GM23338 (cell line): ENCODE measurements around the gene PTPN9. TPM values are rescaled to one million over a fixed set of nuclear protein-coding genes. Genes with fewer than 3 reads are reported as not detected.

Experiments used
- ATAC-seq: fragments of 200-7000 bp; cut with Tn5 transposase; 3 replicates; pipeline ENCODE4 v1.9.1; 2020
- DNase-seq: peaks from one replicate; pipeline ENCODE4 v3.0.0-alpha.2; 2015; ENCODE audit warnings: low spot score
- H2AFZ ChIP-seq: fragments of 200-600 bp; sonication (generic); 2 replicates; pipeline ENCODE4 v1.8.0; 2016; ENCODE audit warnings: antibody characterized with exemption, mild to moderate bottlenecking, moderate library complexity
- H3F3A ChIP-seq: fragments of 200-600 bp; sonication (generic); replicated peaks from 2 replicates; pipeline ENCODE4 v1.8.0; 2017; ENCODE audit warnings: antibody characterized with exemption, mixed run types, low read depth
- H3K27ac ChIP-seq: fragments of 200-600 bp; sonication (generic); 2 replicates; pipeline ENCODE4 v1.6.1; 2016; ENCODE audit warnings: low read depth
- H3K27me3 ChIP-seq: fragments of 200-600 bp; sonication (generic); 2 replicates; pipeline ENCODE4 v1.8.0; 2016; ENCODE audit warnings: mild to moderate bottlenecking, mixed run types, moderate library complexity; ENCODE audit not compliant: insufficient read depth
- H3K36me3 ChIP-seq: fragments of 200-600 bp; sonication (generic); 2 replicates; pipeline ENCODE4 v1.8.0; 2016; ENCODE audit warnings: mild to moderate bottlenecking; ENCODE audit not compliant: insufficient read depth
- H3K4me1 ChIP-seq: fragments of 200-600 bp; sonication (generic); 2 replicates; pipeline ENCODE4 v1.8.0; 2016; ENCODE audit warnings: mild to moderate bottlenecking, moderate library complexity; ENCODE audit not compliant: insufficient read depth
- H3K4me2 ChIP-seq: fragments of 200-600 bp; sonication (generic); 2 replicates; pipeline ENCODE4 v1.7.1; 2017; ENCODE audit warnings: mixed run types
- H3K4me3 ChIP-seq: fragments of 200-600 bp; sonication (generic); 2 replicates; pipeline ENCODE4 v1.6.1; 2016; ENCODE audit warnings: mixed run types
- H3K79me2 ChIP-seq: fragments of 200-600 bp; sonication (generic); replicated peaks from 2 replicates; pipeline ENCODE4 v1.8.0; 2017; ENCODE audit warnings: mild to moderate bottlenecking; ENCODE audit not compliant: insufficient read depth
- H3K9me2 ChIP-seq: fragments of 200-600 bp; sonication (generic); 2 replicates; pipeline ENCODE4 v1.8.0; 2017; ENCODE audit not compliant: insufficient read depth
- H4K20me1 ChIP-seq: fragments of 200-600 bp; sonication (generic); replicated peaks from 2 replicates; pipeline ENCODE4 v1.8.0; 2017; ENCODE audit warnings: mild to moderate bottlenecking; ENCODE audit not compliant: insufficient read depth
- H3K27ac Mint-ChIP-seq: 2 replicates; pipeline ENCODE4 v1.8.0; 2020; ENCODE audit warnings: inconsistent platforms, mild to moderate bottlenecking, moderate library complexity, mixed read lengths
- H3K27me3 Mint-ChIP-seq: 3 replicates; pipeline ENCODE4 v1.8.0; 2022; ENCODE audit warnings: low read depth, mild to moderate bottlenecking, moderate library complexity, mixed read lengths, inconsistent platforms; ENCODE audit not compliant: insufficient read depth, poor library complexity
- H3K36me3 Mint-ChIP-seq: 3 replicates; pipeline ENCODE4 v1.8.0; 2021; ENCODE audit warnings: low read depth, mild to moderate bottlenecking, inconsistent platforms, moderate library complexity, mixed read lengths
- H3K4me1 Mint-ChIP-seq: 3 replicates; pipeline ENCODE4 v1.8.0; 2020; ENCODE audit warnings: mild to moderate bottlenecking, inconsistent platforms, mixed read lengths
- H3K4me3 Mint-ChIP-seq: 3 replicates; pipeline ENCODE4 v1.8.0; 2021; ENCODE audit warnings: moderate library complexity, mild to moderate bottlenecking, inconsistent platforms, mixed read lengths
- H3K9me3 Mint-ChIP-seq: 3 replicates; pipeline ENCODE4 v1.8.0; 2020; ENCODE audit warnings: moderate library complexity, mild to moderate bottlenecking, inconsistent platforms, mixed read lengths
- CREB1 ChIP-seq: fragments of 250-450 bp; sonication (Bioruptor Pico); IDR thresholded peaks from 2 replicates; pipeline ENCODE4 v1.5.0; 2020; ENCODE audit warnings: low read depth, mild to moderate bottlenecking, moderate library complexity
- JUNB ChIP-seq: IDR thresholded peaks from one replicate; pipeline ENCODE4 v1.6.1; 2016; ENCODE audit warnings: antibody characterized with exemption; ENCODE audit not compliant: unreplicated experiment
- NANOG ChIP-seq: IDR thresholded peaks from 2 replicates; pipeline ENCODE4 v1.6.1; 2016; ENCODE audit warnings: antibody characterized with exemption, borderline replicate concordance
- POLR2AphosphoS5 ChIP-seq: IDR thresholded peaks from 2 replicates; pipeline ENCODE4 v1.6.1; 2016; ENCODE audit warnings: antibody characterized with exemption, low read depth
- STAT1 ChIP-seq: IDR thresholded peaks from one replicate; pipeline ENCODE4 v1.6.1; 2016; ENCODE audit warnings: antibody characterized with exemption; ENCODE audit not compliant: unreplicated experiment
- ZNF114 ChIP-seq: fragments of 250-450 bp; sonication (Bioruptor Pico); IDR thresholded peaks from 2 replicates; pipeline ENCODE4 v1.5.0; 2020; ENCODE audit warnings: mild to moderate bottlenecking, moderate library complexity
- polyA plus RNA-seq: library from polyadenylated mRNA; unstranded; fragments of >200 nt; fragmentation: Nextera tagmentation; extraction: Ambion mirVana; gene quantifications from 2 replicates; pipeline ENCODE4 v1.2.1, GENCODE V29; 2016
- total RNA-seq: library from RNA; depleted of rRNA; stranded (reverse); fragments of >200 nt; shearing (Covaris generic); gene quantifications from 2 replicates; pipeline ENCODE4 v1.2.3, GENCODE V29; 2014
- TF ChIP-seq, protein P1 (sequence below), 2 experiments: fragments of 200-600 bp in 1 of 2; sonication (generic) in 1 of 2; conservative IDR thresholded peaks; 2 replicates each; pipeline versions ENCODE4 v1.5.1 to v1.6.1; 2016 to 2017; ENCODE audit warnings: antibody characterized with exemption in 2 of 2, low read depth in 2 of 2, mild to moderate bottlenecking in 2 of 2, moderate library complexity in 1 of 2
- TF ChIP-seq, protein P2 (sequence below): IDR thresholded peaks from one replicate; pipeline ENCODE4 v1.6.1; 2018; ENCODE audit warnings: antibody characterized with exemption; ENCODE audit not compliant: unreplicated experiment
- TF ChIP-seq, protein P3 (sequence below): IDR thresholded peaks from 2 replicates; pipeline ENCODE4 v1.6.1; 2016; ENCODE audit warnings: antibody characterized with exemption

PTPN9 gene
- total and polyA plus RNA-seq, 2 experiments from 2014 or later, result 12.1 to 32.7 TPM

GRCh38 chr15:75570126-75570845, 8.8 kb downstream of the PTPN9 start:
- Mint-ChIP-seq H3K27me3 (peaks cover 7% of the 10 kb centered on the region), H3K36me3 (peaks cover 20% of the 10 kb centered on the region; the same call in 2 of the 3 replicates), H3K27ac (no peak overlapping the region; the same call in 1 of the 2 replicates), H3K4me1 (peaks cover 25% of the 10 kb centered on the region), H3K4me3 (no peak overlapping the region), H3K9me3 (no peaks in the 10 kb centered on the region)
- peaks cover 32% of the 10 kb centered on the region for H3K4me1 ChIP-seq
- H3K27me3 ChIP-seq, result no peaks in the 10 kb centered on the region
- H3K36me3 ChIP-seq, result no peaks in the 10 kb centered on the region
- peaks cover 98% of the 10 kb centered on the region for H3K79me2 ChIP-seq
- H3K4me3 ChIP-seq, result no peak overlapping the region
- H3K9me2 ChIP-seq, result no peaks in the 10 kb centered on the region
- H3K27ac ChIP-seq, result peak overlapping the region; percentile 46; the same call in 1 of the 2 replicates
- no peak overlapping the region for H3K4me2 ChIP-seq
- H3F3A ChIP-seq, result peaks cover 13% of the 10 kb centered on the region
- H4K20me1 ChIP-seq, result peaks cover 28% of the 10 kb centered on the region
- no peak for DNase-seq
- ATAC-seq, result no peak
- H2AFZ ChIP-seq, result no peak overlapping the region
- TF ChIP-seq POLR2AphosphoS5 (no peak), CREB1 (no peak), JUNB (no peak), STAT1 (no peak)
- TF ChIP-seq, protein P1, sequence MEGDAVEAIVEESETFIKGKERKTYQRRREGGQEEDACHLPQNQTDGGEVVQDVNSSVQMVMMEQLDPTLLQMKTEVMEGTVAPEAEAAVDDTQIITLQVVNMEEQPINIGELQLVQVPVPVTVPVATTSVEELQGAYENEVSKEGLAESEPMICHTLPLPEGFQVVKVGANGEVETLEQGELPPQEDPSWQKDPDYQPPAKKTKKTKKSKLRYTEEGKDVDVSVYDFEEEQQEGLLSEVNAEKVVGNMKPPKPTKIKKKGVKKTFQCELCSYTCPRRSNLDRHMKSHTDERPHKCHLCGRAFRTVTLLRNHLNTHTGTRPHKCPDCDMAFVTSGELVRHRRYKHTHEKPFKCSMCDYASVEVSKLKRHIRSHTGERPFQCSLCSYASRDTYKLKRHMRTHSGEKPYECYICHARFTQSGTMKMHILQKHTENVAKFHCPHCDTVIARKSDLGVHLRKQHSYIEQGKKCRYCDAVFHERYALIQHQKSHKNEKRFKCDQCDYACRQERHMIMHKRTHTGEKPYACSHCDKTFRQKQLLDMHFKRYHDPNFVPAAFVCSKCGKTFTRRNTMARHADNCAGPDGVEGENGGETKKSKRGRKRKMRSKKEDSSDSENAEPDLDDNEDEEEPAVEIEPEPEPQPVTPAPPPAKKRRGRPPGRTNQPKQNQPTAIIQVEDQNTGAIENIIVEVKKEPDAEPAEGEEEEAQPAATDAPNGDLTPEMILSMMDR (conservative IDR thresholded peaks at IDR 0.05; ENCODE audit: low read depth in 2 of 2), result no peak

DNA sequence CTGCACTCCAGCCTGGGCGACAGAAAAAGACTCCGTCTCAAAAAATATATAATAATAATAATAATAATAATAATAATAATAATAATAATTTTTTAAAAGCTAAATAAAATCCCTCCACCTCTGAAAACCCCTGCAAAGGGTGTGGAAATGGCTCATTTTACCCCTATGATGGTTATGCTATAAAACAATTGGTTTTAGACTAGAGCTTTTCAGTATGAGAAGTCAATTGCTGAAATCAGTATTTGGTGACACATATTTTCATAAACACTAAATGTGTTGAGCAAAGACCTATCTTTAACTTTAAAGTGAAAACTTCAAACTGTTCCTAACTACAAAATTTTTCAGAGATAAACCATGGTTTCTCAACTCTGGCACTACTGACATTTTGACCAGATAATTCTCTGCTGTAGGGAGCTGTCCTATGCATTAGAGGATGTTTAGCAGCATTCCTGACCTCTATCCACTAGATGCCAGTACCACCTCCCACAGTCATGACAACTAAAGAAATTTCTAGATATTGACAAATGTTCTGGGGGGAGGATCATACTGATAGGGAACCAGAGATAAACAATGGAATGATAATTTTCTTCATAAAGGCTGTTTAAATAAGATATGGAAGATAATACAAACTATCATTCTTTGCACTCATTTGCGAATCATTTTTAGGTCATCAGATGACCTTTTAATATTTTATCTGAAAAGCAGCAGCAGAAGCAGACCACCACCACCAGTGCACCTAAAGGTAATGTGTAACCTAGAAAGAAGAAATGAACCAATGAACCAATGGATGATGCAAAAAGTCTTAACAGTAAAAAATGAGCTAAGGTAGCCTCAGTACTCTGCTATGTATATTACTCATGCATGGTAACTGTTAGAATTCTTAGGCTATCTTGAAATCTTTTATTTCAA, 13.8 kb downstream of the PTPN9 start:
- Histone ChIP-seq H3K4me2 (no peak overlapping the region), H3K79me2 (peaks cover 100% of the 10 kb centered on the region), H3K4me3 (no peak overlapping the region), H3K4me1 (no peaks in the 10 kb centered on the region), H3K27ac (no peak overlapping the region), H3F3A (peaks cover 2% of the 10 kb centered on the region; the same call in 1 of the 2 replicates), H2AFZ (no peak overlapping the region), H3K9me2 (no peaks in the 10 kb centered on the region), H3K36me3 (peaks cover 1% of the 10 kb centered on the region; the same call in 1 of the 2 replicates), H4K20me1 (peaks cover 27% of the 10 kb centered on the region), H3K27me3 (no peaks in the 10 kb centered on the region)
- Mint-ChIP-seq H3K4me3 (no peak overlapping the region; the same call in 2 of the 3 replicates), H3K27me3 (no peaks in the 10 kb centered on the region), H3K9me3 (peaks cover 2% of the 10 kb centered on the region; the same call in 1 of the 3 replicates), H3K36me3 (peaks cover 21% of the 10 kb centered on the region), H3K4me1 (peaks cover 8% of the 10 kb centered on the region), H3K27ac (peak overlapping the region; percentile 67)
- ATAC-seq, result no peak
- DNase-seq, result no peak
- TF ChIP-seq, protein P1 (conservative IDR thresholded peaks at IDR 0.05; ENCODE audit: low read depth in 2 of 2), result no peak; a peak in 1 of 4 replicates
- TF ChIP-seq CREB1 (no peak), NANOG (no peak), JUNB (no peak), STAT1 (no peak), ZNF114 (CRISPR knock-in tag) (no peak), POLR2AphosphoS5 (no peak)
- TF ChIP-seq, protein P2, sequence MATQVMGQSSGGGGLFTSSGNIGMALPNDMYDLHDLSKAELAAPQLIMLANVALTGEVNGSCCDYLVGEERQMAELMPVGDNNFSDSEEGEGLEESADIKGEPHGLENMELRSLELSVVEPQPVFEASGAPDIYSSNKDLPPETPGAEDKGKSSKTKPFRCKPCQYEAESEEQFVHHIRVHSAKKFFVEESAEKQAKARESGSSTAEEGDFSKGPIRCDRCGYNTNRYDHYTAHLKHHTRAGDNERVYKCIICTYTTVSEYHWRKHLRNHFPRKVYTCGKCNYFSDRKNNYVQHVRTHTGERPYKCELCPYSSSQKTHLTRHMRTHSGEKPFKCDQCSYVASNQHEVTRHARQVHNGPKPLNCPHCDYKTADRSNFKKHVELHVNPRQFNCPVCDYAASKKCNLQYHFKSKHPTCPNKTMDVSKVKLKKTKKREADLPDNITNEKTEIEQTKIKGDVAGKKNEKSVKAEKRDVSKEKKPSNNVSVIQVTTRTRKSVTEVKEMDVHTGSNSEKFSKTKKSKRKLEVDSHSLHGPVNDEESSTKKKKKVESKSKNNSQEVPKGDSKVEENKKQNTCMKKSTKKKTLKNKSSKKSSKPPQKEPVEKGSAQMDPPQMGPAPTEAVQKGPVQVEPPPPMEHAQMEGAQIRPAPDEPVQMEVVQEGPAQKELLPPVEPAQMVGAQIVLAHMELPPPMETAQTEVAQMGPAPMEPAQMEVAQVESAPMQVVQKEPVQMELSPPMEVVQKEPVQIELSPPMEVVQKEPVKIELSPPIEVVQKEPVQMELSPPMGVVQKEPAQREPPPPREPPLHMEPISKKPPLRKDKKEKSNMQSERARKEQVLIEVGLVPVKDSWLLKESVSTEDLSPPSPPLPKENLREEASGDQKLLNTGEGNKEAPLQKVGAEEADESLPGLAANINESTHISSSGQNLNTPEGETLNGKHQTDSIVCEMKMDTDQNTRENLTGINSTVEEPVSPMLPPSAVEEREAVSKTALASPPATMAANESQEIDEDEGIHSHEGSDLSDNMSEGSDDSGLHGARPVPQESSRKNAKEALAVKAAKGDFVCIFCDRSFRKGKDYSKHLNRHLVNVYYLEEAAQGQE, result no peak
- TF ChIP-seq, protein P3, sequence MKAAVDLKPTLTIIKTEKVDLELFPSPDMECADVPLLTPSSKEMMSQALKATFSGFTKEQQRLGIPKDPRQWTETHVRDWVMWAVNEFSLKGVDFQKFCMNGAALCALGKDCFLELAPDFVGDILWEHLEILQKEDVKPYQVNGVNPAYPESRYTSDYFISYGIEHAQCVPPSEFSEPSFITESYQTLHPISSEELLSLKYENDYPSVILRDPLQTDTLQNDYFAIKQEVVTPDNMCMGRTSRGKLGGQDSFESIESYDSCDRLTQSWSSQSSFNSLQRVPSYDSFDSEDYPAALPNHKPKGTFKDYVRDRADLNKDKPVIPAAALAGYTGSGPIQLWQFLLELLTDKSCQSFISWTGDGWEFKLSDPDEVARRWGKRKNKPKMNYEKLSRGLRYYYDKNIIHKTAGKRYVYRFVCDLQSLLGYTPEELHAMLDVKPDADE, result no peak
